WTC11 (cell line): Measurements from ENCODE around the gene VAC14.

ENCODE experiments used
- CBFB ChIP-seq: sonication (generic); formaldehyde crosslinking; IDR thresholded peaks from 2 replicates; pipeline ENCODE4 v1.8.1; 2022; ENCODE audit warnings: mild to moderate bottlenecking, low read depth, missing genetic modification reagents
- SP1 ChIP-seq: sonication (generic); formaldehyde crosslinking; conservative IDR thresholded peaks from 2 replicates; pipeline ENCODE4 v1.8.1; 2022; ENCODE audit warnings: missing genetic modification reagents
- TF ChIP-seq, protein P1 (sequence below): fragments of 200-600 bp; IDR thresholded peaks from 2 replicates; pipeline ENCODE4 v1.8.0; 2022; ENCODE audit warnings: antibody characterized with exemption
- TF ChIP-seq, protein P2 (sequence below): sonication (generic); formaldehyde crosslinking; IDR thresholded peaks from 2 replicates; pipeline ENCODE4 v1.8.0; 2023; ENCODE audit warnings: mild to moderate bottlenecking, missing genetic modification reagents
- TF ChIP-seq, protein P3 (sequence below): sonication (generic); formaldehyde crosslinking; IDR thresholded peaks from 2 replicates; pipeline ENCODE4 v1.8.0; 2022; ENCODE audit warnings: mild to moderate bottlenecking, missing genetic modification reagents

GRCh38 chr16:70796301-70796700 is 4.7 kb downstream of the VAC14 start:
- TF ChIP-seq, protein P1, sequence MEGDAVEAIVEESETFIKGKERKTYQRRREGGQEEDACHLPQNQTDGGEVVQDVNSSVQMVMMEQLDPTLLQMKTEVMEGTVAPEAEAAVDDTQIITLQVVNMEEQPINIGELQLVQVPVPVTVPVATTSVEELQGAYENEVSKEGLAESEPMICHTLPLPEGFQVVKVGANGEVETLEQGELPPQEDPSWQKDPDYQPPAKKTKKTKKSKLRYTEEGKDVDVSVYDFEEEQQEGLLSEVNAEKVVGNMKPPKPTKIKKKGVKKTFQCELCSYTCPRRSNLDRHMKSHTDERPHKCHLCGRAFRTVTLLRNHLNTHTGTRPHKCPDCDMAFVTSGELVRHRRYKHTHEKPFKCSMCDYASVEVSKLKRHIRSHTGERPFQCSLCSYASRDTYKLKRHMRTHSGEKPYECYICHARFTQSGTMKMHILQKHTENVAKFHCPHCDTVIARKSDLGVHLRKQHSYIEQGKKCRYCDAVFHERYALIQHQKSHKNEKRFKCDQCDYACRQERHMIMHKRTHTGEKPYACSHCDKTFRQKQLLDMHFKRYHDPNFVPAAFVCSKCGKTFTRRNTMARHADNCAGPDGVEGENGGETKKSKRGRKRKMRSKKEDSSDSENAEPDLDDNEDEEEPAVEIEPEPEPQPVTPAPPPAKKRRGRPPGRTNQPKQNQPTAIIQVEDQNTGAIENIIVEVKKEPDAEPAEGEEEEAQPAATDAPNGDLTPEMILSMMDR: no peak
- TF ChIP-seq SP1 (CRISPR knock-in tag) (no peak), CBFB (CRISPR knock-in tag) (no peak)
- TF ChIP-seq, protein P2, sequence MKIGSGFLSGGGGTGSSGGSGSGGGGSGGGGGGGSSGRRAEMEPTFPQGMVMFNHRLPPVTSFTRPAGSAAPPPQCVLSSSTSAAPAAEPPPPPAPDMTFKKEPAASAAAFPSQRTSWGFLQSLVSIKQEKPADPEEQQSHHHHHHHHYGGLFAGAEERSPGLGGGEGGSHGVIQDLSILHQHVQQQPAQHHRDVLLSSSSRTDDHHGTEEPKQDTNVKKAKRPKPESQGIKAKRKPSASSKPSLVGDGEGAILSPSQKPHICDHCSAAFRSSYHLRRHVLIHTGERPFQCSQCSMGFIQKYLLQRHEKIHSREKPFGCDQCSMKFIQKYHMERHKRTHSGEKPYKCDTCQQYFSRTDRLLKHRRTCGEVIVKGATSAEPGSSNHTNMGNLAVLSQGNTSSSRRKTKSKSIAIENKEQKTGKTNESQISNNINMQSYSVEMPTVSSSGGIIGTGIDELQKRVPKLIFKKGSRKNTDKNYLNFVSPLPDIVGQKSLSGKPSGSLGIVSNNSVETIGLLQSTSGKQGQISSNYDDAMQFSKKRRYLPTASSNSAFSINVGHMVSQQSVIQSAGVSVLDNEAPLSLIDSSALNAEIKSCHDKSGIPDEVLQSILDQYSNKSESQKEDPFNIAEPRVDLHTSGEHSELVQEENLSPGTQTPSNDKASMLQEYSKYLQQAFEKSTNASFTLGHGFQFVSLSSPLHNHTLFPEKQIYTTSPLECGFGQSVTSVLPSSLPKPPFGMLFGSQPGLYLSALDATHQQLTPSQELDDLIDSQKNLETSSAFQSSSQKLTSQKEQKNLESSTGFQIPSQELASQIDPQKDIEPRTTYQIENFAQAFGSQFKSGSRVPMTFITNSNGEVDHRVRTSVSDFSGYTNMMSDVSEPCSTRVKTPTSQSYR (CRISPR knock-in tag): no peak
- TF ChIP-seq, protein P3, sequence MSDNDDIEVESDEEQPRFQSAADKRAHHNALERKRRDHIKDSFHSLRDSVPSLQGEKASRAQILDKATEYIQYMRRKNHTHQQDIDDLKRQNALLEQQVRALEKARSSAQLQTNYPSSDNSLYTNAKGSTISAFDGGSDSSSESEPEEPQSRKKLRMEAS (CRISPR knock-in tag): no peak
